Adrenal gland (tissue), 12 donors: ENCODE results near the gene FOXO1. TPM values are rescaled to one million over a fixed set of nuclear protein-coding genes. Genes with fewer than 3 reads are reported as not detected.

Experiments
- DNase-seq, 7 donors: peaks; one replicate each; pipeline ENCODE4 v3.0.0-alpha.2; 2019 to 2020
- H3K27ac ChIP-seq, 5 donors: fragments of 200-600 bp; sonication (generic) in 4 of 5; 1 replicate in 3 of 5; 2 replicates in 2 of 5; pipeline versions ENCODE4 v1.5.1 to v1.8.0; 2016 to 2020; ENCODE audit warnings: mild to moderate bottlenecking in 1 of 5
- H3K27me3 ChIP-seq: fragments of 200-600 bp; 2 replicates; pipeline ENCODE4 v1.8.0; 2021
- H3K36me3 ChIP-seq, 2 donors: fragments of 200-600 bp; replicated peaks in 1 of 2; 1 replicate in 1 of 2; 2 replicates in 1 of 2; pipeline versions ENCODE4 v1.5.1 to v1.8.0; 2018 to 2022
- H3K4me1 ChIP-seq, 2 donors: fragments of 200-600 bp; replicated peaks in 1 of 2; 1 replicate in 1 of 2; 2 replicates in 1 of 2; pipeline versions ENCODE4 v1.5.1 to v1.8.0; 2018 to 2021
- H3K4me3 ChIP-seq, 4 donors: fragments of 200-600 bp; sonication (generic) in 3 of 4; one replicate each; pipeline ENCODE4 v1.5.1; 2016 to 2018
- H3K9me3 ChIP-seq, 3 donors: fragments of 200-600 bp; sonication (generic) in 1 of 3; replicated peaks in 1 of 3; 1 replicate in 2 of 3; 2 replicates in 1 of 3; pipeline versions ENCODE4 v1.5.1 to v1.8.0; 2016 to 2021
- POLR2A ChIP-seq, 2 donors: fragments of 450-650 bp; IDR thresholded peaks; one replicate each; pipeline ENCODE4 v1.6.1; 2017; ENCODE audit warnings: antibody characterized with exemption in 2 of 2, mild to moderate bottlenecking in 2 of 2, moderate library complexity in 1 of 2
- WGBS, 4 donors: extraction: QIAGEN DNeasy Blood & Tissue Kit in 2 of 4; methylation state at CpG; one replicate each; pipeline versions ENCODE4 v1.1.5 to v1.1.7; 2013 to 2017; 5-methylcytosine and 5-hydroxymethylcytosine counted together
- intact Hi-C, 2 donors: fragments of 100-400 bp; cut with DNase I; formaldehyde crosslinking; loops; one replicate each; pipeline versions ENCODE4 v1.14.1 to v1.15.0; 2022 to 2023
- polyA plus RNA-seq, 3 donors: library from polyadenylated mRNA; stranded (reverse); fragments of 200-250 nt in 2 of 3; fragments of 350-450 nt in 1 of 3; fragmentation: Illumina TruSeq in 1 of 3; extraction: RNeasy Lipid Tissue Mini Kit (QIAGEN cat#74804) in 1 of 3; gene quantifications; one replicate each; pipeline ENCODE4 v1.2.3, GENCODE V29; 2013 to 2014
- total RNA-seq, 9 donors: library from RNA; depleted of rRNA in 4 of 9; stranded (reverse); fragments of >200 nt in 4 of 9; fragments of 120-200 nt in 1 of 9; fragmentation: NEBNext Ultra II Directional in 1 of 9; extraction: Animal tissue kit (Norgen Biotek cat#: 25700) in 1 of 9; gene quantifications; one replicate each; pipeline versions ENCODE4 v1.1.0 to v1.2.4, GENCODE V29; 2013 to 2023
- TF ChIP-seq, protein P1 (sequence below), 6 experiments: fragments of 450-650 bp in 4 of 6; fragments of 200-600 bp in 2 of 6; sonication (generic) in 1 of 6; IDR thresholded peaks; 1 replicate in 5 of 6; 2 replicates in 1 of 6; pipeline versions ENCODE4 v1.5.1 to v1.8.0; 2016 to 2021; ENCODE audit warnings: antibody characterized with exemption in 6 of 6, mild to moderate bottlenecking in 2 of 6, moderate library complexity in 1 of 6
- donor health status: healthy with polysubstance abuse.
- donor health status: Bipolar disorder and iron deficiency.
- donor health status: DM: yes; HTN: yes; CAD: no.
- donor health status: DM: no; HTN: no; CAD: no.
- donor health status: DM: no; HTN: no; CAD: no.
- donor health status: DM: yes; HTN: yes; CAD: no.

The FOXO1 gene
- total and polyA plus RNA-seq, 12 donors: 4.3 to 35.4 (median 21.5) TPM

DNA sequence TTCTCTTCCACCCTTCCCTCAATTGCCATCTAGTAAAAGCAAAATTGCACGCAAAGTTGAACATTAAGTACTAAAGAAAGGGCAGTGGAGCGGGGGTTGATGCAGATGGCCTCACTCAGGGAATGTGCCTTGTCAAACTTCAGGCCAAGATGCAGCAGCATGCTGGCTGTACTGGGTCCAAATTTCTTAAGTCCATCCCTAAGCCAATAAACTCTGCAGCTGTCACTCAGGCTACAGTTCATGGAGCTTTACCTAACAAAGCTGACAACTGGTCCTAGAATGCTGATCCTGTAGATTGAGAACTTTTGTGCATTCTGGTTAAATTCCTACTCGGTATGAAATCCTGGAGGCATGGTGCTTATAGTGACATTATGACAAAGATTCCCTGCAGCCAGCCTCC lies 88.4 kb downstream of the FOXO1 start:
- TF ChIP-seq, protein P1, sequence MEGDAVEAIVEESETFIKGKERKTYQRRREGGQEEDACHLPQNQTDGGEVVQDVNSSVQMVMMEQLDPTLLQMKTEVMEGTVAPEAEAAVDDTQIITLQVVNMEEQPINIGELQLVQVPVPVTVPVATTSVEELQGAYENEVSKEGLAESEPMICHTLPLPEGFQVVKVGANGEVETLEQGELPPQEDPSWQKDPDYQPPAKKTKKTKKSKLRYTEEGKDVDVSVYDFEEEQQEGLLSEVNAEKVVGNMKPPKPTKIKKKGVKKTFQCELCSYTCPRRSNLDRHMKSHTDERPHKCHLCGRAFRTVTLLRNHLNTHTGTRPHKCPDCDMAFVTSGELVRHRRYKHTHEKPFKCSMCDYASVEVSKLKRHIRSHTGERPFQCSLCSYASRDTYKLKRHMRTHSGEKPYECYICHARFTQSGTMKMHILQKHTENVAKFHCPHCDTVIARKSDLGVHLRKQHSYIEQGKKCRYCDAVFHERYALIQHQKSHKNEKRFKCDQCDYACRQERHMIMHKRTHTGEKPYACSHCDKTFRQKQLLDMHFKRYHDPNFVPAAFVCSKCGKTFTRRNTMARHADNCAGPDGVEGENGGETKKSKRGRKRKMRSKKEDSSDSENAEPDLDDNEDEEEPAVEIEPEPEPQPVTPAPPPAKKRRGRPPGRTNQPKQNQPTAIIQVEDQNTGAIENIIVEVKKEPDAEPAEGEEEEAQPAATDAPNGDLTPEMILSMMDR (IDR thresholded peaks at IDR 0.05): no peak
- TF ChIP-seq POLR2A (IDR thresholded peaks at IDR 0.05): no peak
- no peak overlapping the region for H3K27ac ChIP-seq
- no peaks in the 10 kb centered on the region for H3K36me3 ChIP-seq
- 70 to 85% (median 83%) methylated on average over 3 of the region's 3 CpGs for WGBS, 4 donors
- intact Hi-C loops: loop anchor here in 1 of 2 donors (10.0 kb wide), 1 partner anchor 87 kb away; the partner anchor contains the start of gene FOXO1
- H3K4me1 ChIP-seq: peaks cover 20 to 52% of the 10 kb centered on the region in 2 donors
- peaks cover 0 to 3% (median 0%) of the 10 kb centered on the region in 3 donors for H3K9me3 ChIP-seq
- no peak overlapping the region for H3K4me3 ChIP-seq
- no peak for DNase-seq
- H3K27me3 ChIP-seq: no peaks in the 10 kb centered on the region

DNA sequence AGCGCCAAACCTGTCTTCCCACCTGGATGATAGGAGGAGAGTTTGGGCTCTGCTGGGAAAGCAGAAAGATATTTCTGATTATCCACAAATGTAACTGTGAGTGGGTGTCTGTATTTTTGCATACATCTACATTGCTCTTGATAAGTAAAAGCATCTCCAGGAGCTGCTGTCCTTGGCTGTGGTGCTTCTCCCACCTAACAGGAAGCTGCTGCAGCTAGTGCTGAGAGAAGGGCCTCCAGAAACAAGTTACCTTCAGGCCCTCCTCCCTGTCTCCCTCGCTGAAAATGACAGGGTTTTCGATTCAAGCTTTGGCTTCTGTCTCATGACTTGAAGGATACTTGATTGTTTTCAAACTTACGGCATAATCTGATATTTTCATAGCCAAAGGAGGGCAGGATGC lies 90.1 kb downstream of the FOXO1 start:
- peak overlapping the region in 1 of 5 donors; percentile 26 for H3K27ac ChIP-seq
- H3K9me3 ChIP-seq: no peaks in the 10 kb centered on the region
- TF ChIP-seq, protein P1 (IDR thresholded peaks at IDR 0.05): no peak
- no peak for TF ChIP-seq POLR2A (IDR thresholded peaks at IDR 0.05)
- H3K4me1 ChIP-seq: peaks cover 20 to 49% of the 10 kb centered on the region in 2 donors
- no peaks in the 10 kb centered on the region for H3K36me3 ChIP-seq
- intact Hi-C loops: loop anchor here in 1 of 2 donors (10.0 kb wide), 1 partner anchor 88 kb away; the partner anchor contains the start of gene FOXO1
- WGBS, 4 donors: 62 to 72% (median 65%) methylated on average over 4 of the region's 4 CpGs
- DNase-seq: no peak
- H3K4me3 ChIP-seq: no peak overlapping the region
- H3K27me3 ChIP-seq: no peaks in the 10 kb centered on the region

DNA sequence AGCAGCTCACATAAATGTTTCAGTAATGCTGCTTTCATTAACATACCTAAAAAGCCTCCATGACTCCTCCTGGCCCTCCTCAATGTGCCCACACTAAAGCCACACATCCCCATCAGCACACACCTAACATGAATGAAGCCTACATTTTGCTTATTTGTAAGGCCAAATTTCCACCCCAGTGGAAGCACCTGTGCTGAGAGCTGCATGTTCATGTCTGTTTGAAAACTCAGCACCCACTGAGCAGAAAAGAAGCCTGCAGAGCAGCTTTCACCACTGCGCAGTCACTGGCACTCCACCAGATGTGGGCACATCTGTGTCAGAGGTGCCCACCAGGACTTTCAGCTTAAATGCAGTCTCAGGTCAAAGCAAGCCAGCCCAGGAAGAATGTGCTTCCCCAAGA lies 93.5 kb downstream of the FOXO1 start:
- Histone ChIP-seq H3K27me3 (no peaks in the 10 kb centered on the region), H3K27ac (no peak overlapping the region), H3K9me3 (no peaks in the 10 kb centered on the region), H3K36me3 (no peaks in the 10 kb centered on the region), H3K4me1 (peaks cover 23 to 45% of the 10 kb centered on the region in 2 donors), H3K4me3 (no peak overlapping the region)
- DNase-seq: no peak
- intact Hi-C loops: loop anchor here in 1 of 2 donors (10.0 kb wide), 1 partner anchor 92 kb away; the partner anchor contains the start of gene FOXO1
- WGBS, 4 donors: 90 to 100% (median 95%) methylated on average over 1 of the region's 1 CpG
- no peak for TF ChIP-seq POLR2A (IDR thresholded peaks at IDR 0.05)
- TF ChIP-seq, protein P1 (IDR thresholded peaks at IDR 0.05): no peak

DNA sequence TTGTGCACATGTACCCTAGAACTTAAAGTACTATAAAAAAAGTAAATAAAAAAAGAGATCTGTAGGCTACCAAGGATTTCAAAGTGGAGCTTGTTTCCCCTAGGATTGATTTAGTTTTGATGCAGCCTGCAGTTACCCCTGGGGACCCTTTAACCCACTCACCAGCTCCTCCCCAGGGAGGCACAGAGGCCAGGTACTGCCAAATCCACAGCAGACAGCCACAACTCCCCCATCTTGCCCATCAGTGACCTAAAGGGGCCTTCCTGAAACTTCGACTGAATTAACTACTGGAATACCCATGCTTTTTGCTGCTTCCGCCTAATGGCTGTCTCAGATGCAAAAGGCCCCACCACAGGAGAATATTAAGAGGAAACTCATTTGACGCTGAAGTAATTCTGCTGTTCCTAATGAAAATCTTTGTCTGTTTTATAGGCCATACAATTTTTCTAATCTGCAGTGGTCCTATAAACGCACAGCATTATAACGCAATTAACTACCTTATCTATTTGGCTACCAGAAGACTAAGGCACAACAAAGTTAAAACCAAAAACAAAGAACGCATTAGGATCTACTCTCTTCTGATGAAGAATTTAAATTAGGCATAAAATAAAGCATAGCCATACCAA lies 95.0 kb downstream of the FOXO1 start:
- no peaks in the 10 kb centered on the region for H3K27me3 ChIP-seq
- DNase-seq: no peak
- H3K4me3 ChIP-seq: no peak overlapping the region
- WGBS, 4 donors: 87 to 96% (median 90%) methylated on average over 6 of the region's 6 CpGs
- TF ChIP-seq, protein P1 (IDR thresholded peaks at IDR 0.05): no peak
- no peak for TF ChIP-seq POLR2A (IDR thresholded peaks at IDR 0.05)
- H3K4me1 ChIP-seq: peaks cover 23 to 33% of the 10 kb centered on the region in 2 donors
- intact Hi-C loops: loop anchor here in 1 of 2 donors (10.0 kb wide), 1 partner anchor 93 kb away; the partner anchor contains the start of gene FOXO1
- H3K36me3 ChIP-seq: no peaks in the 10 kb centered on the region
- H3K9me3 ChIP-seq: no peaks in the 10 kb centered on the region
- H3K27ac ChIP-seq: no peak overlapping the region
